G401.6 (cell line): ENCODE data around the gene IFT52.

Source experiments
- FAIRE-seq: peaks from 2 replicates; lab custom pipeline; 2012; peaks lifted over from hg19 to GRCh38; lab: Jason Lieb, UNC

The IFT52 gene

DNA sequence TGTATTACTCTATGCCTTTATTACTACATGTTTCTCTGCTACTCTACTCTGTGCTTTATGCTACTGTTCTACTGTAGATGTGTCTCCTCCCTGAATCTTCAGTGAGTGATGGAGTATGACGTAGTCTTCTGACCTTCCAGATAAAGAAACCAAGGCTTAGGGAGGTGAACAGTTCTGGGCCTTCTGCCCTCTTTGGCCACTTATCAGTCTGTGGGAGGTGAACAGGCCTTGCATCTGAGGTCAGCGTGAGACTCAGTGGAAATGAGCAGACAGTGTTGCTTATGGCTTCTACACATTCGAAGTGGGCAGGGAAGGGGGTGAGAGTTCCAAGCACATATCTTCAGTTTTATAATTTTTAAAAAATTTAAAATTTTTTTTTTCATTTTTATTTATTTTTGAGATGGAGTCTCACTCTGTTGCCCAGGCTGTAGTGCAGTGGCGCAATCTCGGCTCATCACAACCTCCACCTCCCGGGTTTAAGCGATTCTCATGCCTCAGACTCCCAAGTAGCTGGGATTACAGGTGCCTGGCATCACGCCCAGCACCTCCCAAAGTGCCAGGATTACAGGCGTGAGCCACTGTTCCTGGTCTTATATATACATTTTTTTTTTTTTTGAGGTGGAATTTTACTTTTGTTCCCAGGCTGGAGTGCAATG, 100.3 kb downstream of the IFT52 start:
- no peak for FAIRE-seq

DNA sequence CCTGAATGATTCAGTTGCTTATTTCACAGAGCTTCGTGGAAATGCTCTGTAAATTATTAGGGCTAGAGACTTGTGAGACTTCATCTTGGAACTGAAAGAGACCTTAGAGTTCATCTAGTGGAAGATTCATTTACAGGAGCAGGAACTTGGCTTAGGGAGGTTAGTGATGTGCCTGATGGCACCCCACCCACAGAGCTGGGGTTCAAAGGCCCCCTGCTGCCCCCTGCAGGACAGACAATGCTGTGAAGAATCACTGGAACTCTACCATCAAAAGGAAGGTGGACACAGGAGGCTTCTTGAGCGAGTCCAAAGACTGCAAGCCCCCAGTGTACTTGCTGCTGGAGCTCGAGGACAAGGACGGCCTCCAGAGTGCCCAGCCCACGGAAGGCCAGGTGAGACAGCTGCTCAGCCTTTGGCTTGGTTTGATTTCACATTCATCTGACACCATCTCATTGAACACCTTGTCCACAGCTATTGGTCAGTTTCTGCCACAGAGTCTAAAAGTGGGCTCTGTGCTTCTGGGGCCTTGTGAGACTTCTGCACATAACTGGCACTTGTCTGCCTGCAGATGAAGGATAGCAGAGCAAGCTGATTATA, 101.3 kb downstream of the IFT52 start:
- FAIRE-seq, result no peak

DNA sequence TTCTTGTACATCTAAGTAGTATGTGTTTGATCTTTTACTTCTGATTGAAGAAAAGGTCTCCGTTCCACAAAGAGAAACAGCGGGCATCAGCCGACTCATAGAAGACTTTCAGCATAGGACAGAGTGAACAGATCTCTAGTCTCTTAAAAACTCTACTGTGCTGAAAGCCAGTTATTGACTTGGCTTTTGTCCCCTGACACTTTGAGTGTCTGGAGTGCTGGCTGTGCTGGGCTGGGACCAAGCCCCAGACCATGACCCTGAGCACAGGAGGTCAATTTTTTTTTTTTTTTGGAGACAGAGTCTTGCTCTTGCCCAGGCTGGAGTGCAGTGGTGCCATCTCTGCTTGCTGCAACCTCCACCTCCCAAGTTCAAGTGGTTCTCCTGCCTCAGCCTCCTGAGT, 104.0 kb downstream of the IFT52 start:
- FAIRE-seq, result no peak

DNA sequence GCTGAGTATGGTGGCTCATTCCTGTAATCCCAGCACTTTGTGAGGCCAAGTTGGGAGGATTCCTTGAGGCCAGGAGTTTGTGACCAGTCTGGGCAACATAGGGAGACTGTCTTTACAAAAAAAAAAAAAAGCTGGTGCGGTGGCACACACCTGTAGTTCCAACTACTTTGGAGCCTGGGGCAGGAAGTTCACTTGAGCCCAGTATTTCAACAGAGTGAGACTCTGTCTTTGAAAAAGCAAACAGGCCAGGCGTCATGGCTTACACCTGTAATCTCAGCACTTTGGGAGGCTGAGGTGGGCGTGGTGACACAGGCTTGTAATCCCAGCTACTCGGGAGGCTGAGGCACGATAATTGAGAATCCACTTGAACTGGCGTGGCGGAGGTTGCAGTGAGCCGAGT, 104.8 kb downstream of the IFT52 start:
- no peak for FAIRE-seq
